ENCODE results near the gene AURKAIP1.

GRCh38 chr1:1421147-1421906, 46.3 kb upstream of the AURKAIP1 start, which contains the start of gene ANKRD65:
- TF ChIP-seq POLR2A (IDR thresholded peaks at IDR 0.05): no peak
- TF ChIP-seq CTCF (IDR thresholded peaks at IDR 0.05): no peak

All from esophagus squamous epithelium (tissue), 4 donors.